Omental fat pad (tissue), 4 donors: ENCODE data around the gene RNF183. TPM values are rescaled to one million over a fixed set of nuclear protein-coding genes. Genes with fewer than 3 reads are reported as not detected.
"Not testable (repeated sequence)": the region's sequence is repeated elsewhere in the genome, so short reads cannot be mapped to it uniquely, and the experiment has no call there.

Experiments
- ATAC-seq: fragments of 150-250 bp; one replicate; pipeline ENCODE4 v1.9.1; 2016; ENCODE audit warnings: mild to moderate bottlenecking, moderate library complexity; ENCODE audit not compliant: low FRiP score
- DNase-seq: peaks from one replicate; pipeline ENCODE4 v3.0.0-alpha.2; 2019; ENCODE audit warnings: low spot score
- CTCF ChIP-seq, 3 donors: fragments of 450-650 bp; IDR thresholded peaks; one replicate each; pipeline ENCODE4 v1.5.1; 2016 to 2017; ENCODE audit warnings: antibody characterized with exemption in 3 of 3, mild to moderate bottlenecking in 3 of 3, moderate library complexity in 2 of 3
- total RNA-seq, 4 donors: library from RNA; depleted of rRNA; stranded (reverse); fragments of >200 nt; gene quantifications; one replicate each; pipeline ENCODE4 v1.1.0, GENCODE V29; 2016

The RNF183 gene
- total RNA-seq, 4 donors from 2014 or later: 0.19 TPM; not detected in 3

DNA sequence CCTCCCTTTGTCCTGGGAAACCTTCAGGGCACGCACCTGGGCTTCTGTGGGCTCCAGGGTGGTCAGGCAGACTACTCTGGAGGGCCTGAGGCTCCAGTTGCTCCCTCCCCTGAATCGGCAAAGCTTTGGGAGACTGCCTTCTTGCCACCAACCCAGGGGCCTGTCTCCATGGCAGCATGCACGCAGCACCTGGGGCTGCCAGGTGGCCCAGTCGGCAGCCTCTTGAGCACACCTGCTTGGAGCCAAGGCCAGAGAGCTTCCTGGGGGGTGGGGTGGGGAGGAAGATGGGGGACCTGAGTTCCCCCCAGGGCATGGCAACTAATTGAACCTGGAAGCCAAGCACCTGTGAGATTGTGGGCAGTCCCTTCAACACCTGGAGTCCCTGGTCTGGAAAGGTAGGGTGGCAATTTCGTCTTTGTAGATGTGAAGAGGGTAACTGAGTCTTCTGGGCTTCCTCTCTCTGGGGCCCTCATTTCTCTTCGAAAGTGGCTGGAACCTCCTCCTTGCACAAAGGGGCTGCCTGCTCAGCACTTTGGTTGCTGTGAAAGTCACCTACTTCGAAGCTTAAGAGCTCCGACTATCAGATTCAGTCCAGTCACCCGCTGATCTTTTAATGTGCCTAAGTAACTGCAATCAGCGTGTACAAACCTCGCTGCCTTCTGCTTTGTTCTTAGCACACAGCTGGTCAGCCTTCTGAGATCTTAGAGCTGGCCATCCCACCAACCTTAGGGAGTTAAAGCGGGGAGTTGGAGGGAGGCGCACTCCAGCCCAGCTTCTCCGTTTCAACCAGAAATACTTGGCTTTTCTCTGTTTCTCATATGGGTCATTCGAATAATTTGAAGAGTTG is 4.0 kb downstream of the RNF183 start:
- ATAC-seq: no peak
- no peak for DNase-seq
- TF ChIP-seq CTCF (IDR thresholded peaks at IDR 0.05): no peak

DNA sequence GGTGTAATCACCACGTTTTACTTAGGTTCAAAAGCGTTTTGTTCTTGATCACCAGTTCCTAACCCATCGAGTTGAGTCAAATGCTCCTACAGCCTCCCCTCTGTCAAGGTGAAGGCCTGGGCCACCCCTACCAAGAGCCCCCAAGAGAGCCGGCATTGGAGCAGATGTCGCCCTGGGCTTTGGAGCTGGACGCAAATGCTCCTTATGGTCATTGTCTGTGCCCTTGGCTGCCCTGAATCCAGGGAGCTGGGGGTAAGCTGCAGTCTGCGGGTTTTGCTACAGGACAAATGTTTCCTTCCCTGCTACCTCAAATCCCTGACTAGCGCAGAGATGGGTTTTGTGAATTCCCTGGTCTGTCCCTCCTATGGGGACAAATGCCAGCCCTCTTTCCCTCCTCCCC is 4.9 kb downstream of the RNF183 start:
- DNase-seq: no peak
- no peak for TF ChIP-seq CTCF (IDR thresholded peaks at IDR 0.05)
- no peak for ATAC-seq

GRCh38 chr9:113296796-113297558 is 6.2 kb downstream of the RNF183 start:
- no peak for TF ChIP-seq CTCF (IDR thresholded peaks at IDR 0.05)
- no peak for DNase-seq
- ATAC-seq: no peak

DNA sequence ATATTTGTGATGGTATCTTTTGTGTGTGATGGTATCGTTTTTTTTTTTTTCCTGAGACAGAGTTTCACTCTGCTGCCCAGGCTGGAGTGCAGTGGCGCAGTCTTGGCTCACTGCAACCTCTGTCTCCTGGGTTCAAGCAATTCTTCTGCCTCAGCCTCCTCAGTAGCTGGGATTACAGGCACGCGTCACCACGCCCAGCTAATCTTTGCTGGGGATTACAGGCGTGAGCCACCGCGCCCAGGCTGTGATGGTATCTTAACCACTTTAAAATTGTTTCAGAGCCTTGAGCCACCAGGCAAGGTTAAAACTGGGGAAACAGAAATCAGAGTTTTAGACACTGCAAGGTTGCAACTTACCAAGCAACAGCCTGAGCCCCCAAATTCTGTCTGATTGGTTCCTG is 6.9 kb downstream of the RNF183 start:
- DNase-seq, ATAC-seq: not testable (repeated sequence)

DNA sequence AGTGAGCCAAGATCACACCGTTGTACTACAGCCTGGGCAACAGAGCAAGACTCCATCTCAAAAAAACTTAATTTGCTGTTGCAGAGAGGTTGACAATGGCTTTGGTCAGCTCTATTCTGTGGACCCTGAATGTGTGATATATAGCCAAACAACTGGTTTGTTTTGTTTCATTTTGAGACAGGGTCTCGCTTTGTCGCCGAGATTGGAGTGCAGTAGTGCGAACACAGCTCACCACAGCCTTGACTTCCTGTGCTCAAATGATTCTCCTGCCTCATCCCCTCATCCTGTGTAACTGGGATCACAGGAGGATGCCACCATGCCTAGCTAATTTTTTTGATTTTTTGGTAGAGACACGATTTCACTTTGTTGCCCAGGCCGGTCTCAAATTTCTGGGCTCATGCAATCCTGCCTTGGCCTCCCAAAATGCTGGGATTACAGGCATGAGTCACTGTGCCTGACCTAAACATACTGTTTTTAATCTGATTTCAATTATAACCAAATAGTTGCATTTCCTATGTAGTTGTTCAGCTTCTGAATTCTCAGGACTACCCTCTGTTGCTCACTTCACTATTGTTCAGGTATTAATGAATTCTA is 9.8 kb downstream of the RNF183 start:
- DNase-seq (no peak), ATAC-seq (no peak)
- TF ChIP-seq CTCF (IDR thresholded peaks at IDR 0.05): no peak

DNA sequence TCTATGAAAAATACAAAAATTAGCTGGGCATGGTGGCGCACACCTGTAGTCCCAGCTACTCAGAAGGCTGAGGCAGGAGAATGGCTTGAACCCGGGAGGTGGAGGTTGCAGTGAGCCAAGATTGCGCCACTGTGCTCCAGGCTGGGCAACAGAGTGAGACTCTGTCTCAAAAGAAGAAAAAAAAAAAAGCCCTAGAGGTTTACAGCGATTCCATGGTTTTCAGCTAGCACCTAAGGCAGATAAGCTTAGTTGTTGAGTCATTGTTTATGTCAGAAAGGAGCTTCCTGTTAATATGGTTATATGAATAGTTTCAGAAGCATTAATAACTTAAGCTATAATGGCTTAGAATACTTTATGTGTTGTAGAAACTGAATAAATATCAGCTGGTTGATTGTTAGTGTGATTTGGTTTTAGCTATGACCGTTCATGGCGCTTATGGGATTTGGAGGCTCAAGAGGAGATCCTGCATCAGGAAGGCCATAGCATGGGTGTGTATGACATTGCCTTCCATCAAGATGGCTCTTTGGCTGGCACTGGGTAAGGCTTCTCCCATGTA is 13.0 kb downstream of the RNF183 start:
- DNase-seq (no peak), ATAC-seq (no peak)
- TF ChIP-seq CTCF (IDR thresholded peaks at IDR 0.05): no peak

GRCh38 chr9:113289091-113289490 is 14.1 kb downstream of the RNF183 start:
- DNase-seq (no peak), ATAC-seq (no peak)
- no peak for TF ChIP-seq CTCF (IDR thresholded peaks at IDR 0.05)
